T follicular helper cell (primary cell): ENCODE results near the gene TUBB1.
"Not testable (repeated sequence)": the region's sequence is repeated elsewhere in the genome, so short reads cannot be mapped to it uniquely, and the experiment has no call there.

Experiments
- DNase-seq: peaks from one replicate; pipeline ENCODE4 v3.0.0-alpha.2; 2020; ENCODE audit warnings: low read depth
- total RNA-seq, 2 experiments: gene quantifications; one replicate each; lab custom pipeline; 2026; lab: John Stamatoyannopoulos, UW

Gene TUBB1
- 0 to 0.06 reads per million in 2 experiments for total RNA-seq

GRCh38 chr20:59019217-59019616 is at the start of gene TUBB1:
TUBB1 (plus strand) TSS chr20:59019429; CDS start chr20:59019523, 94 bp downstream.
- DNase-seq: no peak

GRCh38 chr20:58969439-58969838 is 49.8 kb upstream of the TUBB1 start:
- DNase-seq: no peak

- DNase-seq: no peak
These were observed 49.1 kb upstream of the TUBB1 start for GRCh38 chr20:58970146-58970545.

GRCh38 chr20:58971429-58971828 is 47.8 kb upstream of the TUBB1 start:
- no peak for DNase-seq

GRCh38 chr20:58973179-58973578 is 46.0 kb upstream of the TUBB1 start:
- DNase-seq: no peak

GRCh38 chr20:58973866-58974265 is 45.4 kb upstream of the TUBB1 start:
- DNase-seq: no peak

- no peak for DNase-seq
These were observed 43.9 kb upstream of the TUBB1 start for GRCh38 chr20:58975353-58975752.

GRCh38 chr20:58976061-58976730 is 43.0 kb upstream of the TUBB1 start:
- no peak for DNase-seq

- DNase-seq: no peak
These were observed 40.7 kb upstream of the TUBB1 start for GRCh38 chr20:58978351-58979190.

GRCh38 chr20:58980711-58981627 is 38.3 kb upstream of the TUBB1 start, which contains the start of gene NELFCD:
NELFCD (plus strand) TSS chr20:58981256; CDS start chr20:58981310, 54 bp downstream.
- DNase-seq: peak; percentile 84

- DNase-seq: no peak
These were observed 37.4 kb upstream of the TUBB1 start for GRCh38 chr20:58981628-58982364.

- DNase-seq: no peak
These were observed 36.7 kb upstream of the TUBB1 start for GRCh38 chr20:58982406-58983114.

GRCh38 chr20:58983115-58983468 is 36.1 kb upstream of the TUBB1 start:
- DNase-seq: not testable (repeated sequence)

GRCh38 chr20:58984691-58985090 is 34.5 kb upstream of the TUBB1 start:
- no peak for DNase-seq

GRCh38 chr20:58985656-58986055 is 33.6 kb upstream of the TUBB1 start:
- DNase-seq: no peak

- no peak for DNase-seq
These were observed 32.8 kb upstream of the TUBB1 start for GRCh38 chr20:58986286-58986967.

GRCh38 chr20:58986968-58987517 is 32.2 kb upstream of the TUBB1 start:
- DNase-seq: no peak

GRCh38 chr20:58987790-58988564 is 31.3 kb upstream of the TUBB1 start:
- DNase-seq: no peak

- no peak for DNase-seq
These were observed 30.7 kb upstream of the TUBB1 start for GRCh38 chr20:58988565-58988882.
